ENCODE results near the gene VSNL1. TPM values are rescaled to one million over a fixed set of nuclear protein-coding genes. Genes with fewer than 3 reads are reported as not detected.

VSNL1 gene
- not detected in 2 replicates for total RNA-seq (2014; rRNA removed; shearing (Covaris generic))
- 0.03 and 0.12 TPM in 2 replicates for polyA plus RNA-seq (2015; cell fraction: cytosol; rRNA removed)
- 0.06 and 0.14 TPM in 2 replicates for polyA plus RNA-seq (2015; cell fraction: nucleus; rRNA removed)

DNA sequence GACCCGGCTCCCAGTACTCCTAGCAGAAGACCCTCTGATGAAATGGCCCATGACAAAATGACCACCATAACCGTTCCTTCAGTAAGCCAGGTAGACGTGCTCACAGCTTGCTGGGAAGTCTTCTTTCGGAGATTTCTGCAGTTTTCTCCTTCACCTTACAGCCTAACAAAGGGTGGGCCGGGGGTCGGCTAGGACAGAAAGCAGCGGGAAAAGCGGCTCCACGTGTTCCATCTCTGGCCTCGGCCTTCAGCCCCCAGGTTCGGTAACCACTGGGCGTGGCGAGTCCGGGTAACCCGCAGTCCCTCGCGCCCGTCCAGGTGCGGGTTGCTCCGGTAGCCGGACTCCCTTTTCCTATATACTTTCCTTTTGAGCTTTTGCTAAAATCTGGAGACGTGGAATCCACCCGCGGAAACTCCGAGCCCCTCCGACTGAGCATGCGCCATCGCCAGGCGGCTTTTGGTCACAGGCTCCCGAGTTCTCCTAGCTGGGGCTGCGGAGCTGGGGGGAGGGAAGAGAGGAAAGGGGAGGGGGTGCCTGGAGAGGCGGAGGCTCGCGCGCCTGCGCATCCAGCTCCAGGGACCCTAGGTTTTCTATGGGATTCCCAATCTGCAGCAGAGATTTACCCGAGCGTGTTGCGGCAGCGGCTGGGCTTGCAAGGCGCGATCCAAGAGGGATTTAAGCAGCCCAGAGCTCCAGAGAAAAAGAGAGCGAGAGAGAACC lies at the start of gene VSNL1:
VSNL1 (plus strand) TSS at position 604 of the 720 bp plus-strand sequence. CDS start 51,379 bp downstream, outside the sequence.
- DNase-seq (ENCODE audit: low read depth): no peak

DNA sequence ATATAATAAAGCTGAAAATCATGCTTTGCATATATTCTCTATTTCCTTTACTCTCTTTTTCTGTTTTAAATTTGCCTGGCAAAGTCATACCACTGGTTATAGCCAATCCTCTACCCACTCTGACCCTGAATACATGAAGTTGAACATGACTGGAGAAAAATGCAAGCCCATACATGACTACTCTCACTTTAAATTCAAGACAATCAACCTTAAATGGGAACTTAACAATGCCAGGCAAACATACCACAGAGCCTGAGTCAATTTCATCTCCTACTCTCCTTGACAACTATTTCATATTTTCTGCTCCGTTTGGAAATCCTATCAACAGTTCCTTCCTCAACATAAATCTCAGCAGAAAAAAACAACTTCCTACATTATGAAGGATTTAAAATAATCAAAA lies 44.9 kb upstream of the VSNL1 start:
- no peak for DNase-seq (ENCODE audit: low read depth)

DNA sequence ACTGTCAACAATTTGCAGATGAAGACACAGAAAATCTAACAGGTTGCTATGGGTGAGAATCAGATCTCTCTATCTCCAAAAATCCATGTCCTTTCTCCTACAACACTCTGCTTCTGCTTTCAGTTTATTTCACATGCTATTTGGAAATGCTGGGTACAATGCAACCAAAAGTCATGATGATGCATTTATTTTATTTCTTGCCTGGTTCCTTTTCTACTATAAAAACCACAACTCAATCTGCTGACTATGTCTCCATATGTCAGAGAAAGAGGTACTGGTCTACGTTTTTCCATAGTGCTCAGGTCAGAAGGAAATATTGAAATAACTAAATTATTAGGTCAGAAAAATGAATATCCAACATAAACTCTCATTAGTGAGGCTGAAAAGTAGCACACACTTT lies 42.8 kb upstream of the VSNL1 start:
- no peak for DNase-seq (ENCODE audit: low read depth)

- peak; percentile 84 for DNase-seq (ENCODE audit: low read depth)
Observed at GRCh38 chr2:17506736-17507616, 33.5 kb upstream of the VSNL1 start.

DNA sequence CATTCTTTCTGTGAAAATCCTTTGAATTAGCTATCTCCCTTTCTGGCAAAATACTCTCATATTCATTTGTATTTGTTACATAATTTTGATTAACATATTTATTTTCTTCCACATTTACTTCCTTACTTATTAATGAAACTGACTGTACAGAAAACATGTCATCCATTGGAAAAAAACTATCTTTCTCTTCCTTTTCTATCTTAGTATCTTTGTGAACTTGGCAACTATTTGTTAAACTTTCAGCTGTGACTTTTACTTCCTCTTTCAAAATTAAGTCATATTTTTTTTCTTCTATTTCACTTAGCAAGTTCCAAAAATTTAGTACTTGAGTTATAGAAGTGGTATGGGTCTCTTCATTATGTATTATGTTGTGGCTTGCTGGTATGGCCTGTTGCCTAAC lies 24.8 kb upstream of the VSNL1 start:
- no peak for DNase-seq (ENCODE audit: low read depth)

GRCh38 chr2:17517481-17518211 lies 22.9 kb upstream of the VSNL1 start:
- DNase-seq (ENCODE audit: low read depth): no peak

GRCh38 chr2:17518212-17519154 lies 22.0 kb upstream of the VSNL1 start, which contains the start of gene RAD51AP2:
Gene RAD51AP2, minus strand, starts transcription at chr2:17518440. Its CDS starts 25 bp downstream, at chr2:17518415.
- DNase-seq (ENCODE audit: low read depth): peak; percentile 82

DNA sequence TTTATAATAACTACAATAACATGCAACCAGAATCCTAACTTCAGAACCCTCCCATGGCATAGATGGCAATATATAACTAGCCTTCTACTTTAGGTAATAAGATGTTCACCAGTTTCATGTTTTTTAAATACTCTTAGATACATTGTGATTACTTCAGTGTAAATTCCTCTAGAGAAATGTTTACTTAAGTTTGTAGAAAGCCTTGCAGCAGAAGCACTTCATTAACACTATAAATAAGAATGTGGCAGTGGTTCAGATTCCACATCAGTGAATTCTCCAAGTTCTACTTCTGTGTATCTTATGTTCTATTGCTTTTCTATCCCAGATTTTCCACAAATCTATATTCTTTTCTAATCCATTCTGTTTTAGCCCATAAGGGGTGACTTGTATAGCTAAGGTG lies 21.0 kb upstream of the VSNL1 start:
- DNase-seq (ENCODE audit: low read depth): no peak

- DNase-seq (ENCODE audit: low read depth): no peak
Observed at GRCh38 chr2:17520761-17521160, 19.7 kb upstream of the VSNL1 start.

DNA sequence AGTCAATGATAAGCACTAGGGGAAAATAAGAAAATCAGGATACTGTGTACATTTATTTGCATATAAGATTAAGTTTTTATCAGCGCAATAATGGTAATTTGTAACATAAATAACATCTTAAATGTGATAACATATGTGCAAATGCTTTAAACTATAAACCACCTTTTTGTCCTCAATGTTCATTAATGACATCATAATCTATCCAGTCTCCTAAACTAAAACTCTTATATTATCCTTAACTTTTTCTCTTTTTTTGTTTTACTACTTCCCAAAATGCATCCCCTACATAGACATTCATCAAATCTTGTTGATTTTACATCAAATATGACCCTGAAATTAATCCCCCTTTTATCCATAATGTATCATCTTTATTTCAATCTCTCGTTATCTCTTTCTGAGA lies 18.9 kb upstream of the VSNL1 start:
- no peak for DNase-seq (ENCODE audit: low read depth)

- DNase-seq (ENCODE audit: low read depth): no peak
Observed at GRCh38 chr2:17522303-17522702, 18.2 kb upstream of the VSNL1 start.

GRCh38 chr2:17529771-17530170 lies 10.7 kb upstream of the VSNL1 start:
- no peak for DNase-seq (ENCODE audit: low read depth)

DNA sequence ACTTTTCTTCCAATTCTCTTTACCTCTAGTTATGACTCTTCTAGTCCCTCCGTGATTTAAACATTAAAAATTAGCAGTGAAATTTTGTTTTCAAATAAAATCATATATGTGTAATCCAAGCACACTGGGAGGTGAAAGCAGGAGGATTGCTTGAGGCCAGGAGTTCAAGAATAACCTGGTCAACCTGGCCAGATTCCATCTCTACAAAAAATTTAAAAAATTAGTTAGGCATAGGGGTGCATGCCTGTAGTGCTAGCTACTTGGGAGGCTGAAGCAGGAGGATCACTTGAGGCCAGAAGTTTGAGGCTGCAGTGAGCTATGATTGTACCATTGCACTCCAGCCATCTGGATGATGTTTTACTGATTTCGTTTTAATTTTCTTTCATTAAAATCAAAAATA lies 7.0 kb upstream of the VSNL1 start:
- no peak for DNase-seq (ENCODE audit: low read depth)

- peak; percentile 51 for DNase-seq (ENCODE audit: low read depth)
Observed at GRCh38 chr2:17536416-17536815, 4.1 kb upstream of the VSNL1 start.

GRCh38 chr2:17538022-17538843 lies 2.3 kb upstream of the VSNL1 start:
- DNase-seq (ENCODE audit: low read depth): no peak

DNA sequence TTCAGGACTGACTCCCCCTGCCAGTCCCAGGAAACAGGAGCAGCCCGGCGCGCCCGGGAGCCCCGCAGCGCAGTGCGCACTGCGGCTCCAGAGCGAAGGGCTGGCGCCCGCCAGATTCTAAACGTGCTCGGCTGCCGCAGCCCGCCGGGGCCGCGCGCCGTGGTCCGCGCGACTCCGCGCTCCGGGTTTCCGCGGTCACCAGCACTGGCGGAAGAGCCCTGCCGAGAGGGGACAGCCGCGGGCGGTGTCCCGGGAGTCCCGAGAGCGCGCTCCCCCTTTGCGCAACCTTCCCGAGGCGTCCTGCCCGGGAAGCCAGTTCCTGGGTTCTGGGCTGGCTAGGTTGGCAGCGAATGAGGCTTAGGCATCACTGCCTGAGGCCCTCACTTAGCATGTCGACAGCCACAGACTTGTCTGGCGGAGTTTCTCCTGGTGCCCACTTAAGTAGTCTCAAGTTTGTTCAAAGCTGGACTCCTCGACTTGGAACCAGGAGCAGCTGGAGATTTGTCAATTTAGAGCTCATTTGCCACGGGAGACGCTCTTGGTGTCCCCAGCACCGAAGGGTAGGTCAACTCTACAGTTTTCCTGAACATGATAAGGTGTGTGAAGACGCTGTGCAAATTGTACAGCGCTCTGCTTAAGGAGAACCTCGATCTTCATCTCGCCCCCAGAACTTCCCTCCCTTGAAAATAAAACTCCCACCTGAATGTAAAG lies 1.5 kb upstream of the VSNL1 start:
- DNase-seq (ENCODE audit: low read depth): no peak

DNA sequence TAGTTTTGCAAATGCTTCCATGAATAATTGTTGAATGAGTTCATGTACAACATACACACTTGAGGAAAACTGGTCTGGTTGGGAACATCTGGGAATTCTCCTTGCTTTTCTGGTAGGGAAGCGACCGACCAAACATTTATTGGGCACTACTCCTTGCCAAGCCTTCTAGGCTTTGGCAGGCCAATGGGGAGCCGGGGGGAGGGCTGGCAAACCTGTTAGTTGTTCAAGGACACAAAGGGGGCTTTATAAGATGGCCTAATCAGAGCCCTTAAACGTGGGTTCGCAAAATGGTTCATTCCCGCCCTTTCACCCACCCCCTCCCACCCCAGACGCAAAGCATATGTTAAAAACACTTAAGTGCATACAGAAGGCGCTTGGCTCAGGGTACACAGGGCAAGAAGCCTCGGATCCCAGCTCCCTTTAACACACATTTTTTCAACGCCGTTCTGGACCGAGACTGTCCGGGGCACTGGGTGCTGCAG lies 844 bp upstream of the VSNL1 start:
- DNase-seq (ENCODE audit: low read depth): no peak

- DNase-seq (ENCODE audit: low read depth): no peak
Observed at GRCh38 chr2:17540813-17541530, 476 bp downstream of the VSNL1 start.
